Nephron (organoid): ENCODE results near the gene SSBP3.

Experiments used
- H3K27ac Mint-ChIP-seq, 3 experiments: 2 replicates each; pipeline ENCODE4 v1.8.0; 2020; ENCODE audit warnings: mixed read lengths in 3 of 3, mild to moderate bottlenecking in 2 of 3, moderate library complexity in 1 of 3
- H3K27me3 Mint-ChIP-seq: 2 replicates; pipeline ENCODE4 v1.8.0; 2021; ENCODE audit warnings: low read depth, mild to moderate bottlenecking, moderate library complexity, mixed read lengths
- H3K36me3 Mint-ChIP-seq: 2 replicates; pipeline ENCODE4 v1.8.0; 2020; ENCODE audit warnings: low read depth, mixed read lengths
- H3K4me1 Mint-ChIP-seq: 2 replicates; pipeline ENCODE4 v1.8.0; 2020; ENCODE audit warnings: mixed read lengths
- H3K4me3 Mint-ChIP-seq, 3 experiments: 2 replicates each; pipeline ENCODE4 v1.8.0; 2020; ENCODE audit warnings: mild to moderate bottlenecking in 3 of 3, mixed read lengths in 3 of 3, moderate library complexity in 2 of 3
- H3K9me3 Mint-ChIP-seq: 2 replicates; pipeline ENCODE4 v1.8.0; 2020; ENCODE audit warnings: mixed read lengths
- TF ChIP-seq, protein P1 (sequence below), 3 experiments: fragments of 200-600 bp; sonication (generic); IDR thresholded peaks; one replicate each; pipeline ENCODE4 v1.5.0; 2021; ENCODE audit warnings: antibody characterized with exemption in 3 of 3; ENCODE audit not compliant: unreplicated experiment in 3 of 3

The SSBP3 gene

DNA sequence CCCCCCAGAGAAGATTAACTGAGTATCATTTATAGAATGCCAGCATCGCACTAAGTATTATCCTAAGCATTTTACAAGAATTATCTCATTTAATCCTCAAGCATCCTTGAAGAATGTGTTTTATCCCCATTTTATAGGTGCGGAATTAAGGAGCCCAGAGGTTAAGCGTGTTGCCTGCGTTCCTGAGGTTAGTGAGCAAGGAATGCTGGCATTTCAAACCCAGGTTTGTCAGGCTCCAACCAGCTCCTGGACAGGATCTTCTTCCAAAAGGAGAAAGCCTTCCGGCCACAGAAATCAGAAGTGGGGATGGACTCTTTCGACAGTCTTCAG is 82.3 kb downstream of the SSBP3 start:
- TF ChIP-seq, protein P1, sequence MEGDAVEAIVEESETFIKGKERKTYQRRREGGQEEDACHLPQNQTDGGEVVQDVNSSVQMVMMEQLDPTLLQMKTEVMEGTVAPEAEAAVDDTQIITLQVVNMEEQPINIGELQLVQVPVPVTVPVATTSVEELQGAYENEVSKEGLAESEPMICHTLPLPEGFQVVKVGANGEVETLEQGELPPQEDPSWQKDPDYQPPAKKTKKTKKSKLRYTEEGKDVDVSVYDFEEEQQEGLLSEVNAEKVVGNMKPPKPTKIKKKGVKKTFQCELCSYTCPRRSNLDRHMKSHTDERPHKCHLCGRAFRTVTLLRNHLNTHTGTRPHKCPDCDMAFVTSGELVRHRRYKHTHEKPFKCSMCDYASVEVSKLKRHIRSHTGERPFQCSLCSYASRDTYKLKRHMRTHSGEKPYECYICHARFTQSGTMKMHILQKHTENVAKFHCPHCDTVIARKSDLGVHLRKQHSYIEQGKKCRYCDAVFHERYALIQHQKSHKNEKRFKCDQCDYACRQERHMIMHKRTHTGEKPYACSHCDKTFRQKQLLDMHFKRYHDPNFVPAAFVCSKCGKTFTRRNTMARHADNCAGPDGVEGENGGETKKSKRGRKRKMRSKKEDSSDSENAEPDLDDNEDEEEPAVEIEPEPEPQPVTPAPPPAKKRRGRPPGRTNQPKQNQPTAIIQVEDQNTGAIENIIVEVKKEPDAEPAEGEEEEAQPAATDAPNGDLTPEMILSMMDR (IDR thresholded peaks at IDR 0.05; ENCODE audit: unreplicated experiment in 3 of 3), result no peak
- Mint-ChIP-seq H3K4me3 (no peak overlapping the region), H3K27me3 (no peaks in the 10 kb centered on the region), H3K27ac (peak overlapping the region; percentile 94 to 98 (median 97)), H3K4me1 (peaks cover 88% of the 10 kb centered on the region), H3K9me3 (no peaks in the 10 kb centered on the region), H3K36me3 (peaks cover 21% of the 10 kb centered on the region)

DNA sequence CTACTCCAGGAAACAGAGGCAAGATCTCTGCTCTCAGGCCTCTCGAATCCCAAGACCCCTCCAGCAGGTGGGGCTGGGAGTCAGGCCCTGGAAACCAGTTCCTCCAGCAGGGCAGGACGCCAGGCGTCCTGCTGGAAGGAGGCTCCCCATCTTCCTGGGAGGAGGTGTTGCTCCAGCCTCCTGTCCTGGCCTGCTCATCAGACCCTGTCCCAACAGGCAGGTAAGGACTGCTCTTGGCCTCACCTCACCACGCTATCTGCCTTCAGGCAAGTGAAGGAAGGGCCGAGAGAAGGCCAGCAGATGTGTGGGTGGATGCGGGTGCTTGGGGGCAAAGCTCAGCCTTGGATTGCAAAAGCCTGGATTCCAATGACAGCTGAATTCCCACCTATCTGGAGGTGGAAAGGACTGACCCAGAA is 82.9 kb downstream of the SSBP3 start:
- no peaks in the 10 kb centered on the region for H3K9me3 Mint-ChIP-seq
- no peaks in the 10 kb centered on the region for H3K27me3 Mint-ChIP-seq
- peak overlapping the region; percentile 94 to 98 (median 97) for H3K27ac Mint-ChIP-seq
- no peak overlapping the region for H3K4me3 Mint-ChIP-seq
- peaks cover 88% of the 10 kb centered on the region for H3K4me1 Mint-ChIP-seq
- peaks cover 21% of the 10 kb centered on the region for H3K36me3 Mint-ChIP-seq
- TF ChIP-seq, protein P1 (IDR thresholded peaks at IDR 0.05; ENCODE audit: unreplicated experiment in 3 of 3), result no peak

DNA sequence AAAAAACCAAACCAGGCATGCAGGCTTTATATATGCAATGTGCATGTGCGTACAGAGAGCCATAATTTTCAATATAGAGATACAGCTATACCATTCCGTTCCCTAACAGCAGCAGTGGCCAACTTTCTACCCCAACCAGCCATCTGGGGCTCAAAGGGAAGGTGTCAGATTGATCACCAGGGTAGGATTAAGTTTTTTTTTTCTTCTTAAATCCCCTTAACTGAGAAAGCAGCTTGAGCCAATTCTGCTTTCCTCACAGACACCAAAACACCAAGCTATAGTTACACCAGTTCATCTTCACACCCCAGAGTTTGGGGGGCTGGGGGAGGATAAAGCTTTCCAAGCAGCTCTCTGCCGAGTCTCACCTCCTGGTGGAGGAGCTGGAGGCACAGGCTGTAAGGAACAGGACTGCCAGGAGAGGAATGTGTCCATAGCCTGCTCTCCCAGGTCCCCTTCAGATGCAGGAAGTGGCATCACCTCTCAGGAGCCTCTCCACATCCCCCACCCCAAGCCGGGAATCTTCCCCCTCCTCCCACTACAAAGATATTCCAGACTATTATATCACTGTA is 87.9 kb downstream of the SSBP3 start:
- H3K9me3 Mint-ChIP-seq, result no peaks in the 10 kb centered on the region
- TF ChIP-seq, protein P1 (IDR thresholded peaks at IDR 0.05; ENCODE audit: unreplicated experiment in 3 of 3), result no peak
- H3K4me3 Mint-ChIP-seq, result no peak overlapping the region
- peaks cover 65% of the 10 kb centered on the region for H3K4me1 Mint-ChIP-seq
- peaks cover 34% of the 10 kb centered on the region for H3K36me3 Mint-ChIP-seq
- no peaks in the 10 kb centered on the region for H3K27me3 Mint-ChIP-seq
- peak overlapping the region in 2 of 3 experiments; percentile 16 to 26 for H3K27ac Mint-ChIP-seq

DNA sequence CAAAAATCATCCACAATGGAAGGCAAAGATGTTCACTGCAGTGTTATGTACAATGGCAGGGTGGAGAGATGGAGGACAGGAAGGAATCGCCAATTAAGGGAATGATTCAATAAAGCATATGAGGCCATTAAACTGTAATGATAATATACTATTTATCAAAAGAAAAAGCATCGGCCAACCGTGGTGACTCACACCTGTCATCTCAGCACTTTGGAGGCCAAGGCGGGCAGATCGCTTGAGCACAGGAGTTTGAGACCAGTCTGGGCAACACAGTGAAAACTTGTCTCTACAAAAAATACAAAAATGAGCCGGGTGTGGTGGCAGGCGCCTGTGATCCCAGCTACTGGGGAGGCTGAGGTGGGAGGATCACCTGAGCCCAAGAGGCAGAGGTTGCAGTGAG is 89.1 kb downstream of the SSBP3 start:
- Mint-ChIP-seq H3K36me3 (peaks cover 34% of the 10 kb centered on the region), H3K27me3 (no peaks in the 10 kb centered on the region), H3K4me3 (no peak overlapping the region), H3K4me1 (peaks cover 62% of the 10 kb centered on the region), H3K27ac (no peak overlapping the region), H3K9me3 (no peaks in the 10 kb centered on the region)
- TF ChIP-seq, protein P1 (IDR thresholded peaks at IDR 0.05; ENCODE audit: unreplicated experiment in 3 of 3), result no peak

DNA sequence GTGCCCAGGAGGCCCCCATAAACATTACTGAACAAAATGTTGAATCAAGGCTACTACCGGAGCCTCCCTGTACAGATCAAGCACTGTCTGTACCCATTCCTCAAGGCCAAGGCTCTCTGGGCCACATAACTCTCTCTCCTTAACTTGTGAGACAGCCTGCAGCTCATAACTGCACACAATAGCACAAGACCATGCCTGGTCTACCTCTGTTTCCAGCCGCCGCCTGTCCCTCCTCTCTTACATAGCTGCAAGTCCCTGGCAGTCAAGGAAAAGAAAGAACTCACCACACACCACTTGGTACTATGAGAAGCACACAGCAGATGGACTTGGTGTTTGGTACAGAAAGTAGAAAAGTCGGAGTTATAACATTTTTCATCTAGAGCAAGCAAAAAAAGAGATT is 91.1 kb downstream of the SSBP3 start:
- Mint-ChIP-seq H3K27me3 (no peaks in the 10 kb centered on the region), H3K9me3 (no peaks in the 10 kb centered on the region), H3K36me3 (peaks cover 21% of the 10 kb centered on the region), H3K4me1 (peaks cover 66% of the 10 kb centered on the region), H3K4me3 (no peak overlapping the region), H3K27ac (peak overlapping the region; percentile 20 to 94 (median 94))
- TF ChIP-seq, protein P1 (IDR thresholded peaks at IDR 0.05; ENCODE audit: unreplicated experiment in 3 of 3), result no peak

DNA sequence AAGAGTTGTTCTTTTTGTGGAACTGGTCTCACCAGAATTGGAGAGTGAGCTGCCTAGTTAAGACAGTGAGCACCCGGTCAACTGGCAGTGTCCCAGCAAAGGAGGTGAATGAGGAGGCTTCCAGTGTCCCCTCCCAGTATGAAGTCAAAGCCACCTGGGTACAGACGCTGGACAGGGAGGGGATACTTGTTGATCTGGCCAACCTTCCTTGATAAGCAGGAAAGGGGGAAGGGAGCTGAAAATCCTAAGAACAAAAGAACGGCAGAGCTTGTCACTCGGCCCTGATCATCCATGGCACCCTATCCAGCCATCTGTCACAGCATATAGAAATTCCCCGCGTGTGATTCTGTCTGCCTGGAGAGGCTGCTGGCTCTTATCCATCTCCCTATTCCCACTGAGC is 91.5 kb downstream of the SSBP3 start:
- H3K9me3 Mint-ChIP-seq, result no peaks in the 10 kb centered on the region
- no peaks in the 10 kb centered on the region for H3K27me3 Mint-ChIP-seq
- peaks cover 17% of the 10 kb centered on the region for H3K36me3 Mint-ChIP-seq
- H3K4me3 Mint-ChIP-seq, result no peak overlapping the region
- TF ChIP-seq, protein P1 (IDR thresholded peaks at IDR 0.05; ENCODE audit: unreplicated experiment in 3 of 3), result no peak
- peaks cover 66% of the 10 kb centered on the region for H3K4me1 Mint-ChIP-seq
- peak overlapping the region; percentile 75 to 94 (median 94) for H3K27ac Mint-ChIP-seq
